HG03354 (cell line): ENCODE data around the gene ATP2B3.

ENCODE experiments used
- ATAC-seq: cut with Tn5 transposase; IDR thresholded peaks from one replicate; pipeline ENCODE4 v1.9.1; 2021; ENCODE audit warnings: mild to moderate bottlenecking; ENCODE audit not compliant: unreplicated experiment, poor library complexity, severe bottlenecking

Gene ATP2B3

DNA sequence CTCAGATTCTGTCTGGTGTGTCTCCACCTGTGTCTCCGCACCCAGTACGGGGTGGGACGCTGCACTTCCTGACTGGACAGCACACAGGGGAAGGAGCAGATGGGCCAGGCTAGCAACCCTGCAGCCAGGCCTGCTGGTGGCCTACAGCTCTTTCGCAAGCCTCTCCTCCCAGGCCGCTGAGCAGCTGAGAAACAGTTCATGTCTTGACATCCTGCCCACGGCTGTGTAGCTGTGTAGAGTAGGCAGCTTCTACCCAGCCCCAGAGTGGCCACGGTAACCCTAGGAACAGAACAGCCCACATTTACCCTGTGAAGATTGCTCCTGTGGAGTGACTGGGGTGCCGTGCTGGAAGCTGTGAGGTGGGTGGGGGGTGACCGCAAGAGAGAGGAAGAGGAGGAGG is 42.6 kb downstream of the ATP2B3 start:
- ATAC-seq: no peak

DNA sequence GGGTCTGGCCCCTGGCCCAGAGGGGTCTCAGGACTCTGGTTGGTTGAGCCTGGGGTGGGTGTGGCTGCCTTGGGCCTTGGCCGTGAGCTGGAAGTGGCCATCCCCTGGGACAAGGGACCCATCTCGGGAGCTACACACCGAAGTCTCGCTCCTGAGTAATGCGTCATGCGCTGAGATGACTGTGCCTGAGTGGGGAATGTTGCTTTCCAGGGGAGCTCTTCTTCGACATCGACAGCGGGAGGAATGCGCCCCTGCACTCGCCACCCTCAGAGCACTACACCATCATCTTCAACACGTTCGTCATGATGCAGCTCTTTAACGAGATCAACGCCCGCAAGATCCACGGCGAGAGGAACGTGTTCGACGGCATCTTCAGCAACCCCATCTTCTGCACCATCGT is 43.0 kb downstream of the ATP2B3 start:
- no peak for ATAC-seq

DNA sequence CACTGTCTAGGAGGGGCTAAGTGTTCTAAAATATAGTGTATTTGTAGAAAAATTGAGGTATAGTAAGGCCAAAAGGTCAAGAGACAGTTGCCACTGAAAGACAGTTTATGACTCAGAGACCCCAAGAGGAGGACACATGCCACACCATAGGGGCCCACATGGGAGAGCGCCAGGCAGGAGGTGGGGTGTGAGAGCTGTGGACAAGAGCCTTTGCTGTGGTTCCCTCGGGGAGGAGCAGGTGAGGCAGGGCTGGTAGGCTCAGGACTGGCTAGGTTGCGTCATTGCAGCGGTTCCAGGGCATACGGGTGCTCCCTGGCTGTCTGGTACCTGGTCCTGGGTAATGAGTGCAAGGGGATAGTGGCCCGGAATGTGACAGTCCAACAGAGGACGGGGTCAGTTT is 43.9 kb downstream of the ATP2B3 start:
- no peak for ATAC-seq

DNA sequence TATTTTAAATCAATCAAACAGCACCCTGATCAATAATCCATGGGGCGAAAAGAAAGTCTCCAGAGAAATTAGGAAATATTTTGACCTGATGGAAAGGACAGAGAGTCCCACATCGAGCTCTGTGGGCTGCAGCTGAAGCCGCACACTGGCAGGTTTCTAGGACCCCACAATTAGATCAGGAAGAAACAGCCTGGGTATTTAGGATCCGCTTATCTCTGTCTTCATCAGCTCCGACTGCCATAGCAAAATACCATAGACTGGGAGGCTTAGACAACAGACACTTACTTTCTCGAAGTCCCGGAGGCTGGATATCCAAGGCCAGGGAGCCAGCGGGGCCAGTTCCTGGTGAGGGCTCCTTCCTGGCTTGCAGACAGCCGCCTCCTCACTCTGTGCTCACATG is 45.1 kb downstream of the ATP2B3 start:
- no peak for ATAC-seq

DNA sequence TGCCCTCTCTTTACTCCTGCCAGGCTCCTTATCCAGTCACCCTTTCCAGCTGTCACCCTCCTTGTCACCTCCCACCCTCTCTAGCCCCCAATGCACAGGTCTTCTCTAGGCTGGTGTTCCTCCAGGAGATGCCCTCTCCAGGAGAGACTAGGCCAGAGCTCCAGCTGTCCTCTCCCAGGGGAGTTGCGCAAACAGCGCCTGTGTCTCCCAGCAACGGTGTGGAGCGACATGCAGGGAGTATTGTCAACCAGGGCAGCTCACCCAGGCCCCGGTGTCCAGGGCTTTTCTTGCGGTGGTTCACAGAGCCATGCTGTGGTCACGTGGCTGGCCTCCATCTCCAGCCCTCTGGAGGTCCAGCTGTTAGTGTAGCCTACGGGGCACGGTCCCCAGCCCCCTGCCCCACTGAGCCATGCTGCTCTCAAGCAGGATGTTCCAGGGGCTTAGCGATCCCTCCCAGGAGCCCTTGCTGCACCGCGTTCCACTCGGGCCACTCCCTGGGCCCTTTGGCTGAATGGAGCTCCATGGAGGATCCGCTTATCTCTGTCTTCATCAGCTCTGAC is 46.7 kb downstream of the ATP2B3 start:
- no peak for ATAC-seq

DNA sequence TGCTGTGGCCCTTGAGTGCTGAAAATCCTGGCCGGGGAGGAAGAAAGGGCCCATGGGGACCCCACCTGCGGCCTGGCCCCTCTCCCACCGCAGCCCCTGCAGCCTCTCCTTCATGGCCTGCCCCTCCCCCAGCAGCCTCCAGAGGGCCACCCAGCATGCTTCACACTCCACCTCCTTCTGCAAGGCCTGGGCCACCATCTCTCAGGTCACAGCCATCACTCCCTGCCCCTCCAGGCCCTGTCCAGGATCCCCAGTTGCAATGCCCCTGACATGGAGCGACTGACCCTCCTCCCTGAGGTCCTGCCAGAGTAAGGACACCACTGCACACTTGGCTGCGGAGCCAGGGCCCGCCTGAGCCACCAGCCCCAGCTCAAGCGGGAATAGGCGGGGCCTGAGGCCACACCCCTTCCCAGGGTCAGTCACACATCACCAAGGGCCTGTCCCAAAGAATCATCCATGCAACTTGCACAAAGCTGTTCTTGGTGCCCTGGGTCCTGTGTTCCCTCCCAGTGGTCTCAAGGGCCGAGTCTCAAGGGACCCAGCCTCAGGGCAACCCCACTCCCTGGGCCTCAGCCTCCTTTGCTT is 48.6 kb downstream of the ATP2B3 start:
- no peak for ATAC-seq

DNA sequence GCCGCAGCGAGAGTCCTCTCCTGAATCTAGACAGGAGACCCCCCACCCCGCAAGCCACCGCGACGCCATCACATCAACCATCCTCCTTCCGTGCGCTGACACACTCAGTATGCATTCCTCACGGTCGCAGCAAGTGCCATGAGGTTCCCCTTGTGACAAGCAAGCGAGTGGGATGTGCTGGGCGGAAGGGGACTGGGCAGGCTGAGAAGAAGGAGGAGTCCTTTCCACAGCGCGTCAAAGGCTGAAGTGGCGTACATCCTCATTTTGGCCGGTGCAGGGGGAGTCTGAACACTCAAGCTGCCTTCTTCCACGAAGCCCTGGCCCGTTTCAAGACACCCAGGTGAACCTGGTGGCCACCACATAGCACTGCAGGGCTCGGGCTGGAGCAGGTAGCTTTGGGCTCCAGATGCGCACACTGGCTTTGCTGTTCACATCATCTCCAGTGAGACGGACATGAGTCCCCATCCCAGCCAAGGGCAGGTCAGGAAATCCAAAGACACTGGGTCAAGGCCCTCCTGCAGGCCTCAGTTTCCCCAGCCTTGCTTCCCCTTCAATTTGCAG is 51.1 kb downstream of the ATP2B3 start:
- no peak for ATAC-seq

DNA sequence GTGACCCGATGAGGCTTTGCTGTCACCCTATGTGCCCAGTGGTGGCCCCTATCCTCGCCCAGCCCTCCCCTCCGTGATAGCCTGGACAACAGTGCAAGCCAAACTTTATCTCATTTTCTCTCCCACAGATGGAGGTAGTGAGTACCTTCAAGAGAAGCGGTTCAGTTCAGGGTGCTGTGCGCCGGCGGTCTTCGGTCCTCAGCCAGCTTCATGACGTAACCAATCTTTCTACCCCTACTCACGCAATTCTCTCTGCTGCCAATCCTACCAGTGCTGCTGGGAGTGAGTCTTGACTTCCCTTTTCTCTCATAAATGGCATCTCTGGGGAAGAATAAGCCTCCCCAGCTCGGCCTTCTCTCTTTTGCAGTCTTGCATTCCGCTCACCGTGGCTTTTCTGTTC is 52.0 kb downstream of the ATP2B3 start:
- ATAC-seq: no peak

DNA sequence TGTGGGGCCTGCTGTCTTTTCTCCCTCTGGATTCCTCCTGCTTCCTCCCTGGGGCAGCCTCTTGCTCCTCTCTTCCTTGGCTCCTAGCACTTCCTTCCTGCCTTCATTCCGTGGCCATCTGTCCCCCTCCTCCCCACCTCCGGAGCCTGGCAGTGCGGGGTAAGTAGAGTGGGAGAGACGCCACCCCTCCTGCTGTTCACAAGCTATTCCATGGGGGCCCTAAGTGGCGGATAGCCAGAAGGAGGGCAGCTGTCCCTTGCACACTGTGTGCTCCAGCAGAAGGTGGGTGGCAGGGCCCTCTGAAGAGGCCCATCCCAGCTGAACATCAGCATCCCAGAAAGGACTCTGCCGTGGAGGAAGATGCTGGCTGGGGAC is 54.1 kb downstream of the ATP2B3 start:
- no peak for ATAC-seq

DNA sequence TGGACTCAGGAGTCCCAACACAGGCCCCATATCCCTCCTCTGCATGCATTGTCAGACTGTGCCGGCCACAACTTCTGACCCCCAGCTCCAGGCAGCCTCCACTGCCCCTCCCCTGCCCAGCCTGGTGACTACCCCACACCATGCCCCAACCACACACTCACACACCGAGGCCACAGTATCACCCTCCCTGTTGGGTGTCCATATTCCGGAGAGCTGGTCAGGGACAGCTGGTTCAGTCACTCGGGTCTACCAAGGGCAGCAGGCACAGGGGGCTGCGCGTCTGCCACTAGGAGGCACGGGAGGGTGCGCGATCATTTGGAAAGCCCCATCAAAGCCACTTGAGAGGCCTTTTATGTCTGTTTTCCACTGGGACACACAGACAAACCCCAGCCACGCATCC is 55.2 kb downstream of the ATP2B3 start:
- no peak for ATAC-seq

DNA sequence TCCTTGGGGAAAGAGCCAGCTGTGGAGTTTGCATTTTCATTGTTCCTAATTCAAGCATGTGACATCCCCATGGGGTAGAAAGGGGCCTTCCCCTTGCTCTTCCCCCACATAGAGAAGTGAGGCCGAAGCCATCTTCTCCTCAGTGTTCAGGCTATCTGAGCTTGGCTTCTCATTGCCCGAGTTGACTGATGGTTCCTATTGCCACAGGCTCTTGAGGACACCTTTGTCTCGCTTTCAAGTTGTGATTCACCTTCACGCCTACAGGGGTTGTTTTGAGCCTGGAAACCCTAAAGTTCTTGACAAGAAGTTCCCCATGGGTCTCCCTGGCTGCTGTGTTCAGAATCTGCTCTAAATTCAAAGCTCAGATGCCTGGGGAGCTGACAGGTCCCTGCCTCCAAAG is 56.5 kb downstream of the ATP2B3 start:
- ATAC-seq: peak; percentile 63

DNA sequence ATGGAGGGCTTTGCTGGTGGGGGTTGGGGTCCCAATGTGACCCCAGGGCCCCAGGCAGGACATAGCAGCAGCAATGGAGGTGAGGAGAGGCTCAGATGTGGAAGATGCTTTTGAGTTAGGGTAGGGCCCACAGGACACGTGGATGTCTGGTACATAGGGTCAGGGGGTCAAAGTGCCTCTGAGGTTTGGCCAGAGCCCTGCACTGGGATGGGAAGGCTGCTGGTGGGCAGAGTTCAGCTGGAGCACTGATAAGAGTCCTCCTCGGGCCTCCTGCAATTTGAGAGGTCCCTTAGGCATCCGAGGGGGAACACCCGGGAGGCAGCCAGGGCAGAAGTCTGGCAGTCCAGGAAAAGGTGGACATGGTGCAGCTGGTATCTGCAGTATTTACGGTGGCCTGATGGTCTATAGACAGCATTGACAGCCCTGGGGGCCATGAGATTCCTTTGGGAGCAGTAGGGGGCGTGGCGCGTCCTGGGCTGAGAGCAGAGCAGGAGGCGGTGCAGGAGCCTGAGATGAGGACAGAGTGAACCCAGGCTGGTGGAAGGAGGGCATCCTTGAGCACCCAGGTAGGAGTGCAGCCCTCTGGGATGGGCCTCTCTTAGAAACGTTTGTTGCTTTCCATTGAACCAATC is 58.9 kb downstream of the ATP2B3 start:
- ATAC-seq: no peak

DNA sequence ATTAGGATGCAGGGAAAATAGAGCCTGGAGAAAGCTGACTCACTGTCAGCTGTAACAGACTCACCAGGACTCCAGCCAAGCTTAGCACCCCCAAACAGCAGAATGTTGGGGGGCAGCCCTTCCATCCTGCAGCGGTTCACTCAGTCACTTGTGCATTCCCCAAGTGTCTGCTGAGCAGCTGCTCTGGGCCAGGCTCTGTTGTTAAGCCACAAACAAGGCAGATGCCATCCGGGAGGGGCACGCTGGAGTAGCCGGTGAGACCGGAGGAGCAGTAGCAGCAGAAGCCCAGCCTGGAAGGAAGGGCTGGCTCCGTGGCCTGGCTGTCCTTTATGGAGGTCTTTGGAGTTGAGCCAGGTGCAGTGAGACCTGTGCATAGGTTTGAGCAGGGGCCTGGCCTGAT is 59.5 kb downstream of the ATP2B3 start:
- ATAC-seq: no peak

DNA sequence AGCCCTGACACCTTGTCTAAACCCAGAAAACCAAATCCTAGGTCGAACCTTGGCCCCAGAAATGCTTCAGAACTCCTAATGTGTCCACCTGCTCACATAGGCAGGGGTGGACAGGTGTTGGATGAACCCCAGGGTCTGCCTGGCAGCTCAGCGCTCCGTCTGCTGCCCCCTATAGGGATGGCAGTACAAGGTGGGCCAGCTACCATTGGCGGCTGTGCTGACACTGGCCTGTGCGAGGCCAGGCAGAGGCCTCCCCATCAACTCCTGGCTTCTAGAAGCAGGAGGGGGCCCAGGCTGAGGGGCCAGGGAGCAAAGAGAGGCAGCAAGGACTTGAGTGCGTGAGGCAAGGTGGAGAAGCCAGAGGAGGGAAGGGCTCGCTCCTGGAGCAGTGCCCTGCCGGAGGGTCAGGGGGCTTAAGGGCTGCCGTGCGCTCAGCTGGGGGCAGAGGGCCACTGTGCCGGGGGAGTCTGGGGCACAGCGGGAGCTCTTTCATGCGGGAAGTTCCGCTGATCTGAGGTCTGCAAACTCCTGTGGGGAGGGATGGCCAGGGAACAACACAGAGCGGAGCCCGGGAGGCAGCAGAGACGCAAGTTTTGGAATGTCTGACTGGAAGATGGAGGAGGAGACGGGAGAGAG is 60.9 kb downstream of the ATP2B3 start:
- no peak for ATAC-seq

DNA sequence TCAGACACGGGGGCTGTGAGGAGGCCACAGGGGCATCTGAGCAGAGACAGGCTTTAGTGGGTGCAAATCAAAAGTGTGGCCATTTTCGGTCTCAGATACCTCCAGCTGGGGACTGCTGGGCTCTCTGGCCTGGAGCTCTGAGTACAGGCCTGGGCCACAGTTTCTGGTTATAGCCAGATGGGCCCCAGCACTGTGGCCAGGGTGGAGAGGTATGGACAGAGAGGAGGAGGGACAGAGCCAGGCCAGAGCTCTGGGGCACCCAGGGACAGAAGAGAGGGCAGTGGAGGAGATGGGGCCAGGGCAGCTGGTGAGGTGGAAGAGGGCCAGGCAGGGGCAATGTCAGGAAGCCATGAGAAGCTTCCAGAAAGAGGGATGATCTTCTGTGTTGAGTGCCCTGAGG is 61.4 kb downstream of the ATP2B3 start:
- no peak for ATAC-seq

DNA sequence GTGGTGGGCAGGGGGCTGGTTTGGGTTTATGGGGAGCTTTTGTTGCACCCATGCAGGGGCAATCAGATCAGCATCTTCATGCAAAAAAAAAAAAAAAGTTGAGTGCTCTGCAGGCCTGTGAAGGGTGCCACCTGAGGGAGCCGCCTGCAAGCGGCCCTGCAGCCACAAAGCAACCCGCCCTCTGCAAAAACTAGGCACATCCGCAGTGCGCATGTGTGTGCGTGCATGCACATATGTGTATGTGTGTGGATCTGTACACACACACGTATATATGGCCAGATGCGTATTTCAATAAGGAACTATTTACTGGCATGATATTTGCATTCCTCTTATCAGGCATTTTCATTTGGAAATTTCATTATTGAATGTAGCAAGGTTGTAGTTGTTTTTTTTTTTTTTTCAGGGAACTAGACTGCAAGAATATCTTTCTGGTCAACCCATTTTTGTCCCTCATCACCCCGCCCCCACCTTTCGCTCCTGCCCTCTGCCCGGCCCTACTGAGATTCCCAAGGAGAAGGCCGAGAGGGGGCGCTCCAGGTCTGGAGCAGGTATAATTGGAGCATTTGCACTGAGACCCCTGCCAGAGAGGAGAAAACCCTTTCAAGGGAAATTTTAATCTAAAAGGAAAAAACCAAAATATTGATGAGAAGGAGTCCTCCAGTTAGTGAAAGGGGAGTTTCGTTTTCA is 63.4 kb downstream of the ATP2B3 start:
- ATAC-seq: no peak

DNA sequence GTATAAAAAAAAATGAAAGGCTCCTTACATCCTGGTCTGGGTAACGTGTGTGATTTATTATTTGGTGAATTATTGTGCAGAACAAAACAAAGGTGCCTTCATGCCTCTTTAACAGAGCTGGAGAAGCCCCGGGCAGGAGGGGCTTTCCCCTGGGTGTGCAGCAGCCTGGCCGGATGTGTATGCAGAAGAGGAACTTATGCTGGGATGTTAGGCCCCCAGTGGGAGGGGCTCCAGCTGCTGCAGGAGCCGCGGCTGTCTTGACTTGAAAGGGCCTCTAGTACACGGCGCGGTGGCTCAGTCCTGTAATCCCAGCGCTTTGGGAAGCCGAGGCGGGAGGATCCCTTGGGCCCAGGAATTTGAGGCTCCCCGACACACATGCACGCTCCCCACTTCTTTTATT is 65.5 kb downstream of the ATP2B3 start:
- peak; percentile 100 for ATAC-seq

DNA sequence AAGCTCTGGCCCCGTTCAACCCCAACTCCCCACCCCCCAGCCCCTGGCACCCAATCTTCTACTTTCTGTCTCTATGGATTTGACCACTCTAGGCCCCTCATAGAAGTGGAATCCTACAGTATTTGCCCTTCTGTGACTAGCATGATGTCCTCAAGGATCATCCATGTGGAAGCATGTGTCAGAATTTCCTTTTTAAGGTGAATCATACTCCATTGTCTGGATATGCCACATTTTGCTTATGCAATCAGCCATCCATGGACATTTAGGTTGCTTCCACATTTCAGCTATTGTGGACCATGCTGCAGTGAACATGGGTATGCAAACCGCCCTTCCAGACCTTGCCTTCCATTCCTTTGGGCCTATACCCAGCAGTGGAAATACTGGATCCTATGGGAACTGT is 66.0 kb downstream of the ATP2B3 start:
- no peak for ATAC-seq

DNA sequence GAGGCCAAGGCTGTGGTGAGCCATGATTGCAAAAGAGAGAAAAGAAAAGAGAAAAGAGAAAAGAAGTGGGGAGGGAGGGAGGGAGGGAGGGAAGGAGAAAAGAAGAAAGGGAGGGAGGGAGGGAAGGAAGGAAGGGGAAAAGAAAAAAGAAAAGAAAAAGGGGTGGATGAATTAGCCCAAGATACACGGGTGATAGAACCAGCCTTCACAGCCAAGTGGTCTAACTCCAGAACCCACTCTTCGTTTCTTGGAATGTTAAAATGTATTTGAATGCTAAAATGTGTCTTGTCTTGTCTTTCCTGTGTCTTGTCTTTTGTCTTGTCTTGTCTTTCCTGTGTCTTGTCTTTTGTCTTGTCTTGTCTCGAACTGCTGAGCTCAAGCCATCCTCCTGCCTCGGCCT is 68.4 kb downstream of the ATP2B3 start:
- ATAC-seq: no peak

DNA sequence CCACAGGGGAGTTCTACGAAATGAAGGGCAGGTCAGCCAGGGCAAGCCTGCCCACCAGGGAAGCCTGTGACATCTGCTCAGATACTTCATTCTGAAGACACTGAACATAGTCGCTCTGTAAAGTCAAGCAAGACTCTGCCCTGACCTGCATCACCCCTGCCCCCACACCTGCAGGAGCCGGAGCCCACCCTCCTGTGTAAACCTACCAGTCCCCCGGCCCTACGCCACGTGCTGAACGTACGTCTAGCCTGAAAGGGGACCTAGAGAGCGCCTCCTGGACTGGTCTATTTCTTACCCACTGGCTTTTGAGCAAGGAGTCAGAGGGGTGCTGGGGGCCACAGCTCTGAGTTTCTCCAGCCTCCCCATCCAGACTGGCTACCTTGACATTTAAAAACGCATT is 69.9 kb downstream of the ATP2B3 start:
- ATAC-seq: no peak
